Left lung (tissue), 10 donors: ENCODE measurements around the gene SRP68. TPM values are rescaled to one million over a fixed set of nuclear protein-coding genes. Genes with fewer than 3 reads are reported as not detected.

ENCODE experiments used
- ATAC-seq: fragments of 200-7000 bp; cut with Tn5 transposase; one replicate; pipeline ENCODE4 v1.9.1; 2020; ENCODE audit warnings: moderate library complexity
- DNase-seq, 4 donors: peaks; one replicate each; pipeline ENCODE4 v3.0.0-alpha.2; 2013 to 2020
- H3K27ac ChIP-seq, 2 donors: fragments of 200-600 bp; sonication (generic) in 1 of 2; one replicate each; pipeline versions ENCODE4 v1.5.0 to v1.8.0; 2020 to 2021
- H3K27me3 ChIP-seq, 2 donors: fragments of 200-600 bp; sonication (generic) in 1 of 2; one replicate each; pipeline versions ENCODE4 v1.5.0 to v1.8.0; 2020 to 2021
- H3K36me3 ChIP-seq, 2 donors: fragments of 200-600 bp; sonication (generic) in 1 of 2; one replicate each; pipeline versions ENCODE4 v1.5.0 to v1.8.0; 2020 to 2021
- H3K4me1 ChIP-seq, 2 donors: fragments of 200-600 bp; one replicate each; pipeline ENCODE4 v1.8.0; 2021
- H3K4me3 ChIP-seq, 2 donors: fragments of 200-600 bp; sonication (generic) in 1 of 2; one replicate each; pipeline versions ENCODE4 v1.5.0 to v1.8.0; 2020 to 2021; ENCODE audit warnings: mild to moderate bottlenecking in 1 of 2
- H3K9me3 ChIP-seq, 2 donors: fragments of 200-600 bp; sonication (generic) in 1 of 2; one replicate each; pipeline versions ENCODE4 v1.5.0 to v1.8.0; 2020 to 2021
- CTCF ChIP-seq, 2 donors: fragments of 200-600 bp; sonication (generic) in 1 of 2; IDR thresholded peaks; one replicate each; pipeline versions ENCODE4 v1.5.0 to v1.8.0; 2021; ENCODE audit warnings: antibody characterized with exemption in 2 of 2
- intact Hi-C, 2 donors: fragments of 100-400 bp; cut with DNase I; formaldehyde crosslinking; loops; one replicate each; pipeline versions ENCODE4 v1.11.2 to v1.14.2; 2022
- polyA plus RNA-seq, 6 donors: library from polyadenylated mRNA; unstranded; fragments of 120-200 nt; gene quantifications; one replicate each; pipeline ENCODE4 v1.2.1, GENCODE V29; 2013; ENCODE audit not compliant: insufficient read length in 6 of 6
- total RNA-seq, 2 donors: library from RNA; stranded (reverse); fragmentation: NEBNext Ultra II Directional; extraction: Animal tissue kit (Norgen Biotek cat#: 25700); gene quantifications; one replicate each; pipeline ENCODE4 v1.2.1, GENCODE V29; 2021
- donor health status: DM: no; HTN: yes; CAD: no.
- donor health status: DM: no; HTN: no; CAD: no.

SRP68 gene
- total and polyA plus RNA-seq, 8 donors: 61.0 to 104 (median 97.8) TPM

GRCh38 chr17:76076765-76077583 lies 4.7 kb upstream of the SRP68 start:
- Histone ChIP-seq H3K9me3 (no peaks in the 10 kb centered on the region), H3K4me3 (no peak overlapping the region), H3K36me3 (peaks cover 0 to 5% of the 10 kb centered on the region in 2 donors), H3K27me3 (peaks cover 67 to 75% of the 10 kb centered on the region in 2 donors), H3K4me1 (peaks cover 11 to 49% of the 10 kb centered on the region in 2 donors), H3K27ac (no peak overlapping the region)
- TF ChIP-seq CTCF (IDR thresholded peaks at IDR 0.05): no peak
- intact Hi-C loops: no loop called here
- DNase-seq (peak in 1 of 4 donors; percentile 76), ATAC-seq (no peak)

GRCh38 chr17:76076146-76076764 lies 3.9 kb upstream of the SRP68 start:
- H3K27ac ChIP-seq: no peak overlapping the region
- peaks cover 16 to 54% of the 10 kb centered on the region in 2 donors for H3K4me1 ChIP-seq

GRCh38 chr17:76075364-76076145 lies 3.2 kb upstream of the SRP68 start:
- Histone ChIP-seq H3K4me1 (peaks cover 21 to 61% of the 10 kb centered on the region in 2 donors), H3K4me3 (no peak overlapping the region), H3K27ac (no peak overlapping the region), H3K9me3 (no peaks in the 10 kb centered on the region), H3K36me3 (no peaks in the 10 kb centered on the region), H3K27me3 (peaks cover 67 to 74% of the 10 kb centered on the region in 2 donors)
- DNase-seq (no peak), ATAC-seq (no peak)
- intact Hi-C loops: no loop called here
- no peak for TF ChIP-seq CTCF (IDR thresholded peaks at IDR 0.05)

More at GRCh38 chr17:76076146-76076764, 3.9 kb upstream of the SRP68 start:
- H3K9me3 ChIP-seq: no peaks in the 10 kb centered on the region
- H3K36me3 ChIP-seq: no peaks in the 10 kb centered on the region
- ATAC-seq: no peak
- no peak for DNase-seq
- no peak overlapping the region for H3K4me3 ChIP-seq
- intact Hi-C loops: no loop called here
- TF ChIP-seq CTCF (IDR thresholded peaks at IDR 0.05): no peak
- peaks cover 67 to 75% of the 10 kb centered on the region in 2 donors for H3K27me3 ChIP-seq

DNA sequence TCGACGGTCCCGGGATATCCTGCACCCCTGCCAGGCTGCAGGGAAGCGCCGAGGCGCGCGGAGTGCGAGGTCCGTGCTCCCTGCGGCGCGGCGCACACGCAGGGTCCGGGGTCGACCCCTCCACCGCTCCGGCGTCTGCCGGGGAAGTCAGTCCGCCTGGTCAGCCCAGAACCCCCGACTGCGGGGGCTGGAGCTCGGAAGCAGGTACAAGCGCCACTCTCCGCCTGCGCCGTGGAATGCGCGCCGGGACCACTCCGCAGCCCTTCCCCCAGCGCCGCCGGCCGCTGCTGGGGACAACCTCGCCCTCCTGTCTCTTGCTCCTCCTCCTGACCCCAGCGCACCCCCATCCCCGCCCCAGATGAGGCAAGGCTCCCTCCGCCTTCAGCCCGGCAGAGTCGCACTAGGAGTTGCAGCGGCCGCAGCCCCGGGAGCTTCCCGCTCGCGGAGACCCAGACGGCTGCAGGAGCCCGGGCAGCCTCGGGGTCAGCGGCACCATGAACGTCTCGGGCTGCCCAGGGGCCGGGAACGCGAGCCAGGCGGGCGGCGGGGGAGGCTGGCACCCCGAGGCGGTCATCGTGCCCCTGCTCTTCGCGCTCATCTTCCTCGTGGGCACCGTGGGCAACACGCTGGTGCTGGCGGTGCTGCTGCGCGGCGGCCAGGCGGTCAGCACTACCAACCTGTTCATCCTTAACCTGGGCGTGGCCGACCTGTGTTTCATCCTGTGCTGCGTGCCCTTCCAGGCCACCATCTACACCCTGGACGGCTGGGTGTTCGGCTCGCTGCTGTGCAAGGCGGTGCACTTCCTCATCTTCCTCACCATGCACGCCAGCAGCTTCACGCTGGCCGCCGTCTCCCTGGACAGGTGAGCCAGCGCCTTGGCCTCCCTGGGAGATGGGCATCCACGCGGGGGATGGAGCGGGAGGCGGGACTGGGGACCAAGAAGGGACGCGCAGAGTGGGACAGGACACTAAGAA lies 2.4 kb upstream of the SRP68 start, which contains the start of gene GALR2:
GALR2 (plus strand) TSS at position 392 of the 974 bp plus-strand sequence; CDS start at position 495, 103 bp downstream.
- DNase-seq: peak in 1 of 4 donors; percentile 78
- Histone ChIP-seq H3K27me3 (peaks cover 63 to 65% of the 10 kb centered on the region in 2 donors), H3K4me3 (no peak within 1 kb of the TSS), H3K4me1 (peaks cover 21 to 70% of the 10 kb centered on the region in 2 donors), H3K27ac (no peak within 1 kb of the TSS), H3K9me3 (no peaks in the 10 kb centered on the region), H3K36me3 (no peaks in the 10 kb centered on the region)
- no peak for ATAC-seq
- intact Hi-C loops: no loop called here
- TF ChIP-seq CTCF (IDR thresholded peaks at IDR 0.05): no peak
